Nephron progenitor cell (in vitro differentiated cells): Measurements from ENCODE around the gene PIGV.
"Not testable (repeated sequence)": the region's sequence is repeated elsewhere in the genome, so short reads cannot be mapped to it uniquely, and the experiment has no call there.

Experiments
- DNase-seq: peaks from one replicate; pipeline ENCODE4 v3.0.0; 2021
- H3K27ac Mint-ChIP-seq: 2 replicates; pipeline ENCODE4 v1.8.0; 2021; ENCODE audit warnings: mild to moderate bottlenecking, moderate library complexity, mixed read lengths
- H3K27me3 Mint-ChIP-seq: 2 replicates; pipeline ENCODE4 v1.8.0; 2021; ENCODE audit warnings: mild to moderate bottlenecking, low read depth, mixed read lengths; ENCODE audit not compliant: poor library complexity
- H3K36me3 Mint-ChIP-seq: 2 replicates; pipeline ENCODE4 v1.8.0; 2021; ENCODE audit warnings: low read depth, mixed read lengths
- H3K4me1 Mint-ChIP-seq: 2 replicates; pipeline ENCODE4 v1.8.0; 2021; ENCODE audit warnings: mixed read lengths
- H3K4me3 Mint-ChIP-seq: 2 replicates; pipeline ENCODE4 v1.8.0; 2021; ENCODE audit warnings: mild to moderate bottlenecking, moderate library complexity, mixed read lengths
- H3K9me3 Mint-ChIP-seq: 2 replicates; pipeline ENCODE4 v1.8.0; 2021; ENCODE audit warnings: mild to moderate bottlenecking, moderate library complexity, mixed read lengths
- CTCF ChIP-seq: fragments of 200-600 bp; sonication (generic); IDR thresholded peaks from 2 replicates; pipeline ENCODE4 v1.5.0; 2021; ENCODE audit warnings: antibody characterized with exemption

PIGV gene

GRCh38 chr1:26810105-26810504, 22.4 kb downstream of the PIGV start:
- H3K27me3 Mint-ChIP-seq, H3K4me3 Mint-ChIP-seq, H3K27ac Mint-ChIP-seq, H3K4me1 Mint-ChIP-seq: not testable (repeated sequence)
- peak; percentile 62 for TF ChIP-seq CTCF
- peak; percentile 71 for DNase-seq
- Mint-ChIP-seq H3K36me3 (peaks cover 12% of the 10 kb centered on the region), H3K9me3 (peaks cover 17% of the 10 kb centered on the region)

- peaks cover 13% of the 10 kb centered on the region for H3K9me3 Mint-ChIP-seq
- no peak for TF ChIP-seq CTCF
- H3K36me3 Mint-ChIP-seq, result peaks cover 5% of the 10 kb centered on the region
- no peaks in the 10 kb centered on the region for H3K27me3 Mint-ChIP-seq
- no peak overlapping the region for H3K27ac Mint-ChIP-seq
- DNase-seq, result no peak
- H3K4me1 Mint-ChIP-seq, result peaks cover 5% of the 10 kb centered on the region
- H3K4me3 Mint-ChIP-seq, result no peak overlapping the region
Measured at GRCh38 chr1:26811057-26811456, 23.3 kb downstream of the PIGV start.

GRCh38 chr1:26811708-26812107, 24.0 kb downstream of the PIGV start:
- H3K27me3 Mint-ChIP-seq, result no peaks in the 10 kb centered on the region
- peaks cover 9% of the 10 kb centered on the region for H3K36me3 Mint-ChIP-seq
- H3K27ac Mint-ChIP-seq, result no peak overlapping the region
- H3K4me1 Mint-ChIP-seq, result peaks cover 5% of the 10 kb centered on the region
- DNase-seq, result no peak
- TF ChIP-seq CTCF, result no peak
- no peak overlapping the region for H3K4me3 Mint-ChIP-seq
- peaks cover 15% of the 10 kb centered on the region for H3K9me3 Mint-ChIP-seq

- no peak for TF ChIP-seq CTCF
Measured at GRCh38 chr1:26814377-26814776, 26.6 kb downstream of the PIGV start.

GRCh38 chr1:26814893-26815292, 27.1 kb downstream of the PIGV start:
- no peak for TF ChIP-seq CTCF
- no peak for DNase-seq
- Mint-ChIP-seq H3K36me3 (peaks cover 4% of the 10 kb centered on the region), H3K27ac (no peak overlapping the region), H3K9me3 (peaks cover 16% of the 10 kb centered on the region), H3K4me3 (no peak overlapping the region), H3K4me1 (no peaks in the 10 kb centered on the region), H3K27me3 (no peaks in the 10 kb centered on the region)

More at GRCh38 chr1:26814377-26814776, 26.6 kb downstream of the PIGV start:
- Mint-ChIP-seq H3K27ac (peak overlapping the region; percentile 51), H3K27me3 (no peaks in the 10 kb centered on the region), H3K36me3 (peaks cover 4% of the 10 kb centered on the region), H3K9me3 (peaks cover 16% of the 10 kb centered on the region), H3K4me3 (no peak overlapping the region), H3K4me1 (no peaks in the 10 kb centered on the region)
- no peak for DNase-seq

- no peak overlapping the region for H3K27ac Mint-ChIP-seq
- peaks cover 16% of the 10 kb centered on the region for H3K9me3 Mint-ChIP-seq
- peaks cover 4% of the 10 kb centered on the region for H3K36me3 Mint-ChIP-seq
- no peaks in the 10 kb centered on the region for H3K27me3 Mint-ChIP-seq
- H3K4me1 Mint-ChIP-seq, result peaks cover 14% of the 10 kb centered on the region
- DNase-seq, result no peak
- H3K4me3 Mint-ChIP-seq, result no peak overlapping the region
- TF ChIP-seq CTCF, result no peak
Measured at GRCh38 chr1:26820784-26821269, 33.1 kb downstream of the PIGV start.
